Ammon's horn (tissue), 1 donor: ENCODE results near the gene MYBPHL.
A peak's percentile ranks its signal among the peaks of the same experiment; 100 is the strongest.
"Not testable (repeated sequence)": the region's sequence is repeated elsewhere in the genome, so short reads cannot be mapped to it uniquely, and the experiment has no call there.

Source experiments
- DNase-seq: peaks from one replicate; pipeline ENCODE4 v3.0.0-alpha.2; 2016; ENCODE audit warnings: low spot score

Gene MYBPHL

DNA sequence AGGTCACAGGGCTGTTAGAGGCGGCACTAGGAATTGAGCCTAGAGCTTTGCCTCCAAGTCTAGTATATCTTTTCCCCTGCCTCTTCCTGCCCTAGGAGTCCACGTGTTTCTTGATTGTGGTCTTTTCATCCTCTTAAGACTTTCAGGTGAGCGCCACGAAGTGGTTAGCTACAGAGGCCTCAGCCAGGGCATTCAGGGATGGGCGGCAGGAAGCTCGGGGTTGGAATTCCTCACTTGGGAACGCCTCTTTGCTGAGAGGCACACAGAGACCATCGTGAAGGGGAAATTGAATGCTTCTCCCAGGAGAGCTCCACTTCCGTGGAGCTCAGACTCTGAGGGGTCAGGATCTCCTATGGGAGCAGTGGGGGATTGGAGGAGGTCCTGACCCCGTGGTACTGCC lies 820 bp downstream of the MYBPHL start:
- DNase-seq, result not testable (repeated sequence)

DNA sequence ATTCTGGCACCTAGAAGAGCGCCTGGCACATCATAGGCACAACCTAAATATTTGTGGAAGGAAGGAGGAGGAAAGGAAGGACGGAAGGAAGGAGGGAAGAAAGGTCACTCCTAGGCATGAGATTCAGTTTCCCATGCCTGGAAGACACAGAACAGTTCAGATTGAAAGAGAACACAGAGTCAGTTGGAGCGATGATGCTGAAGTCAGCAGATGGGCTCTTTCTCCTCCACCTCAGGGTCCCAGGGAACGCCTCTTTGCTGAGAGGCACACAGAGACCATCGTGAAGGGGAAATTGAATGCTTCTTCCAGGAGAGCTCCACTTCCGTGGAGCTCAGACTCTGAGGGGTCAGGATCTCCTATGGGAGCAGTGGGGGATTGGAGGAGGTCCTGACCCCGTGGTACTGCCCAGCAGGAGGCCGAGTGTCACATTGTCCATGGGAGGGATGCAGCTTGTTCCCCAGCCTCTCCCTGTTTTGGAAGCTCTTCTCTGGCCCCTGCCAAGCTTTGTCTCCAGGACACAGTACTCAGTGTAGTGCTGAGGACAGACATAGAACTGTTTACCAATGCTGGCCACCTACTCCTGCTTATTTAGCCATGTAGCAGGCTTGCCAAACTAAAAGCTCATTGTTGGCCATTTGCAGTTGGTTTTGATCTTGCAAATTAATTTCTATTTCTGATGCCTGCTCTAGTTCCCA lies 2.4 kb downstream of the MYBPHL start:
- DNase-seq, result peak; percentile 96

DNA sequence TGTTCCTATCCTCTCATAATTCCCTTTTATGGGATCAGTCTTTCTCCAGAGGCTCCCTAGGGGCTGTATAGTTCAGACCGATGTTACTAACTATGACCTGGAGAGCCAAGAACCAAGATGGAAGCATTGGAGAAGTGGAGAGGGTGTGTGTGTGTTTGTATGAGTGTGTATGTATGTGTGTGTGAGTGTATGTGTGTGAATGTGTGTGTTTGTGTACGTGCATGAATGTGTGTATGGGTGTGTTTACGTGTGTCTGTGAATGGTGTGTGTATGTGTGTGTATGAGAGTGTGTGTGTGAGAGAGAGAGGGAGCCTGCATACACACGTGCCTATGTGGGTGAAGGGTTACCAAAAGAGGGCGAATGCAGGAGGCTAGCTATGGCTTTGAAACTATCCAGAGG lies 4.9 kb downstream of the MYBPHL start:
- no peak for DNase-seq

DNA sequence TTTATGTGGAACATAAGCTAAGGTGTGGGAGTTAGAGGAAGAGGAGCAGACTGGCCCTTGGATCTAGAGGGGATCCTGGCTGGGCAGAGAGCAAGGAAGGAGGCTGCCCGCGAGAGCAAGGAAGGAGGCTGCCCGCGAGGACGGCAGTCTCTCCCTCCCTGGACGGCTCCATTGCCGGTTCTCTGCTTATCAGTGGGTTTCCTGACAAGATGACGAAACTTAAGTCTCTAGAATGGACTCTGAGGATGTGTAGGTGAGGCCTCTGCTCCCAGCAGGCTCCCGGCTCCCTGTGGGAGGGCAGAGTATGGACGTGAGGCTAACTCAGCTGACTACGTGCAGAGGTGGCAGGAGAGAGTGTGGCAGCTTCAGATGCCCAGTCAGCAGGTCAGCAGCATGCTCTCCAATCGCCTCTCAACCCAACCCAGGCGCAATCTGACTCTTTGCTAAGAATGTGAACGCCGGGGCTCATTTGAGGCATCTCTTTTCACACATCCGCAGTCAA lies 6.1 kb downstream of the MYBPHL start:
- no peak for DNase-seq

DNA sequence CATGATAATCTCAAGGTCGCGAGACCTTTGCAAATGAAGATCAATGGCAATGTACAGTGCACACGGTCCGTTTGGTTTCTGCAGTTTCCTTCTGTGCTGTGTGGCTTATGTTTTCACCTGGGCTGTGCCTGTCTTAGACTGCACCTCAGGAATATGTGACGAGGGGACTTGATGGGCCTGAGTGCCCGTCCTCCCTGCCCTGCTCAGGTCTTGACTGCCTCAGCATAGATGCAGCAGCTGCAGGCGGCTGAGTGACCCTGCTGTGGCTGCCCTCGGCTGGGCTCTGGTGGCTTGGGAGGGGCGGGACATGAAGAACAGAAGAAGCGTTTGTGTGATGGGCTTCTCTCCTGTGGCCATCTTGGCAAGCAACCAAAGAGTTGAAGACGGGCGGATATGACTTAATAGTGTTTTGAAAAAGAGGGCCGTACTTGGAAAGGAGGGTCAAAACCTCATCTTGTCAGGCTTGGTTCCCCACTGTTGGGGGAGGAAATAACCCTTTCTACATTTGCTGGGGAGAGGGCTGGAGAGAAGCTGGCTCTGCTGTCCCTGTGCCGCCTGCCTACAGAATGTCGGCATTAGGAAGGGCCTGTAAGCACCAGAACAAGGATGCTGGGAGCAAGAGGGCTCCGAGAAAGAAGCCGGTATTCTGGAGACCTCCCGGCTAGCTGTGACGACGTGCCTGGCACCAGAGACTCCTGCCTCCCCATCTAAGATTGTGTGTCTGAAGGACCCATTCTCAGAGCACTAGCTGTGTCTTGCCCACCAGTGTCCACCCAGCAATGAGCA lies 7.1 kb downstream of the MYBPHL start:
- peak; percentile 96 for DNase-seq

DNA sequence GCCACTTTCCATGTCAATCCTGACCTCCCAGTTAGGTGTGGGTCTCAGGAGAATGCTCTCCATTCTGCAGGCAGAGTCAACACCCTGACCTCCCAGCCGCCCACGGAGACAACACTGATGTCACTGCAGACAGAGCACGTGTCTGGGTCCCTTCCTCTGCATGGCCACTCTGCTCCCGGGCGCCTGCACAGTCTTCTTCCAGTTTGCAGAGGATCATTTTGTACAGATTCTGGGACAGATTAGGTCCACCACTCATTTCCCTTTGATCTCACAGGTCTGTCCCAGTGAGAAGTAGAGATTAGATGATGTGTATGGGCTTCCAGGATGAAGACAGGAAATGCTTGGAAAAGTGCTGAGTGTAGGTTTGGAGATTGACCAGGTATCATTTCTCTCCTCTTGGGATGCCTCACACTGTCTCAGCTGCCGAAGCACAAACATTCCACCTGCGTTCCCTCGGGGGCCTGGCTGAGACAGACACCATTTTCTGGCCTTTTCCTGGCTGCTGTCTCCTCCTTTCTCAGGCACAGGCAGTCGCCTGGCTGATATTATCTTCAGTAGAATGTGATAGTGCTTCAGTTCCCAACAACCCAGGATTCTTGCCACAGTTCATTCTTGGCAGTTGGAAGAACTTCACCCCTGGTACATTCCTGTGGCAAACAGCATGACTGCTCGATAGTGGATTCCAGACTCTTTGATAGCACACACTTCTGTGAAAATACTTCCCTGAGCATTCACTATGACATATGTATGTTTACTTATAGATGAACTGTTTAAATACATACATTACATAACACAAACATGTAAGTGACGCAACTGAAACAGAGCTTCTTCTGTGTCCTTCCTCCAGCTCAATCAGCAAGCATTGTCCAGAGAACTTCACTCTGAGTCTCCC lies 7.9 kb downstream of the MYBPHL start:
- peak; percentile 92 for DNase-seq

DNA sequence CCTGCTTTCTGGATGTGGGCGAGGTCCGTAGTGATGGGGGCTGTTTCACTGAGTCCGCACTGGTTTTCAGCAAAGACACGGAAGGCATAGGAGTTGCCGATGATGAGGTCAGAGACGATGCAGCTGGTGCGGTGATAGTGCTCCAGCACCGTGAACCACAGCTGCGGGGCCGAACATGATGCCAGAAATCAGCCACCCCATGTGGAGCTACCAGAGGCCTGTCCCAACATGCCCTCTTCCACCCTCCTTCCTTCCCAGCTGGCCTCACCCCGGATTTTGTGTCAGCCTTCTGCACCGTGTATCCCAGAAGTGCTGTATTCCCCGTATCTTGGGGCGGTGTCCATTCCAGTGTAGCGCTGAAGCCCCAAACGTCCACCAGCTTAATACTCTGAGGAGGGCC lies 10.0 kb downstream of the MYBPHL start:
- no peak for DNase-seq

DNA sequence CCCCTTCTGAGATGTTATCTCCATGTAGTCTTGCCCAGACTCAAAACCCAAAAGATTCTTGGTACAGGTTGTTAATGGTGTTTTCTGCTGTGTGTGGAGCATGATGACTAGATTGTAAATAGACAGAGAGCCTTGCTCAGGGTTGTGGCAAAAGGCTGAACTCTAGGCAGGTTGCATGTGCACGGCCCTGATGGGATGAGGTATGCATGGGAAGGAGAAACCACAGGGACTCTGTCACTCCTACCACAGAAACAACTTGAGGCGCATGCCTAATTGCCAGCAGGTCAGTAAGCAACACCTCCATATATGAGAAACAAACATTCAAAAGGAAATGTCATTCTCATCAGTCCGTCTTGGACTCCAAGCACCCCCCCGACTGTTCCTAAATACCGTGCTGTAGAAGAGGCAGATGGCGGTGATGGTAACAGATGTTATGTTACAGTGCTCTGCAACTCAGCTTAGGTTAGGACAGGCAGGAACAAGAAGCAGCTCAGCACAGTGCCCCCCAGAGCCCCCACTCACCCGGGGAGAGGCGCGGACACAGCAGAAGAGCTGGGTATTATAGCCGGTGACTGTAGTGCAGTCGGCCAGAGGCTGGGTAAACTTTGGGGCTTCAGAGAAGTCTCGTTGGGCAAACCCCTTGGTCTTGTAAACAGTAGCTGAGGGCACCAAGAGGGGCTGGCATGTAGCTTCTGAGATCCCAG lies 10.9 kb downstream of the MYBPHL start:
- peak; percentile 46 for DNase-seq

DNA sequence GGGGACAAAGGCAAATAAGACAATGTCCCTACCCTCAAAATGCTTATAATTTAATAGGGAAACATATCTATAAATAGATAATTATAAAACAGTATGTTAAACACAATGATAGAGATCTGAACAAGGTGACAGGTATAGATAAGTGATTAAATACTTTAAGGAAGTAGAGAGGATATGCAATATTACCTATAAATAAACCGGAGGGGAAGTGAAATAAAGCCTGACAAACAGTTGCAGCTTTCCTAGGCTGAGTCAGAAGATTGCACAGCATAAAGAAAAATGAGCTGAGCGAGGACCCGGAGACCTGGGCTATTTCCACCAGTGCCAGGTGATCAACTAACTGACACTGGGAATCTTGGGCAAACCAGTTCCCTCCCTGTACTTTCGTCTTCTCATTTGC lies 12.3 kb downstream of the MYBPHL start:
- DNase-seq, result no peak

DNA sequence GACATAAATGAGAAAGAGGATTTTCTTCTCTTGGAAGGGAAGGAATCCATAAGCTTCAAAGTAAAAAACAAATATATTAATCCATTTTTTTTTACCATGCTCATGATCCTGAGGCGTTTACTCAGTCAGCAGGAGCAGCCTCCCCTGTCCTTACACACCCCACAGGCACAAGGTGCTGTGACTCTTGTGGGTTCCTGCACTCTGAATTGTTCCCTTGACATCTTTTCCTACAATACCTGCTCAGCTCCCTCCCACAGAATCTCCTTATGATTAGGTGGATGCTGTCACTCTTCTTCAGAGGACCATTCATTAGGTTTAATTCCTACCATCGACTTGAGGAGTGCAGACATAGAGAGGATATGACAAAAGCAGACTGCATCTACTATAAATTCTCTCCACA lies 13.8 kb downstream of the MYBPHL start:
- no peak for DNase-seq

DNA sequence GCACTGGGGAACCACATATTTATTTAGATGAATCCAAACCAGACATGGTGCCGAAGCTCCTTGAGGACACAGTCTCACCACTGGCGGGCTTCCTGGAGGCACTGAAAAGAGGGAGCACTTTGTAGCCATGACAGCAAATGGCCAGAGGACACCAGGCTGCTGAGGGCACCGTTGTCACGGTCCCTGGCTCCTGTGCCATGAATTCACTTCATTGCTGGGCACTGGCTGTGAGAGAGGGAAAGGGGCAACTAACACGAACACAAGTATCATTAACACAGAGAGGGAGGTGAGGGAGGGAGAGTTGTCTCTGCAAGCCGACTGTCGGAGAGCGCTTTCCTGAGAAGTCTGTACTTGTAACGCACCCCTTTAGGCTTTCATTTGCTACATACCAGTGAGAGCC lies 14.4 kb downstream of the MYBPHL start:
- DNase-seq, result no peak

DNA sequence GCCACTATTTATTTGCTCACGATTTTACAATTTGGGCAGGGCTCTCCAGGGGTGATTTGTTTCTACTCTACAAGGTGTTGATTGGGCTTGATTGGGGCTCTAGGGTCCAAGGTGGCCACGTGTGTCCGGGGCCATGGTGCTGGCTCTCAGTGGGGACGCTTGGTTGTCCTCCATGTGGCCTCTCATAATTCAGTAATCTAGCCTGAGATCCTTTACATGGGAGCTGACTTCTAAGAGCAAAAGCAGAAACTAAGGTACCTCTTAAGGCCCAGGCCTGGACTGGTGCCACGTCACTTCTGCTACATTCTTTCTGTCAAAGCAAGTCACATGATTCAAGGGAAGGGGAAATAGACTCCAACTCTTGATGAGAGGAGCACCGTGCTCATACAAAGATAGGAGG lies 15.8 kb downstream of the MYBPHL start:
- peak; percentile 81 for DNase-seq

DNA sequence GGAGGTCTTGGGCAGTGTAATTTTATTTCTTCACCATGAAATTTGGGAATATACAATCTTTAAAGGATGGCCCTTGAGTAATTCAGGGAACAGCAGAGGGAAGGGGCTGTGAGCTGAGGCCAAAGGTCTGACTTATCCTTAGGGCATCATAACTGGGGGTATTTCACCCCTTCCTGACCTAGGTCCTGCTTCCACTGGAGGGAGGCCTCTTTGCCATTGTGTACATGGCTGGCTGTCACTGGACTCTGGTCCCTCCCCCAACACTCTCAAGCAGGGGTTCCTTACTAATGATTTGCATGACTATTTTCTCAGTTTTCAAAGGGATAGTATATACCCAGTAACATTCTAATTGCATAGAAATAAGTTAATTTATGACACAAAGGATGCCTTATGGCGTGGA lies 16.7 kb downstream of the MYBPHL start:
- no peak for DNase-seq

DNA sequence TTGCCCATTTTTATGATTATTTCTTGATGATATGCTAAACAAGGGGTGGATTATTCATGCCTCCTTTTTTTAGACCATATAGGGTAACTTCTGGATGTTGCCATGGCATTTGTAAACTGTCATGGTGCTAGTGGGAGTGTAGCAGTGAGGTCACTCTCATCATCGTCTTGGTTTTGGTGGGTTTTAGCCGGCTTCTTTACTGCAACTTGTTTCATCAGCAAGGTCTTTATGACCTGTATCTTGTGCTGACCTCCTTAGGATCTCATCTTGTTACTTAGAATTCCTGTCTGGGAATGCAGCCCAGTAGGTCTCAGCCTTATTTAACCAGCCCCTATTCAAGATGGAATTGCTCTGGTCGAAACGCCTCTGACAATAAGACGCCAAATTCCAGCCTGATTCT lies 20.0 kb downstream of the MYBPHL start:
- DNase-seq, result not testable (repeated sequence)

DNA sequence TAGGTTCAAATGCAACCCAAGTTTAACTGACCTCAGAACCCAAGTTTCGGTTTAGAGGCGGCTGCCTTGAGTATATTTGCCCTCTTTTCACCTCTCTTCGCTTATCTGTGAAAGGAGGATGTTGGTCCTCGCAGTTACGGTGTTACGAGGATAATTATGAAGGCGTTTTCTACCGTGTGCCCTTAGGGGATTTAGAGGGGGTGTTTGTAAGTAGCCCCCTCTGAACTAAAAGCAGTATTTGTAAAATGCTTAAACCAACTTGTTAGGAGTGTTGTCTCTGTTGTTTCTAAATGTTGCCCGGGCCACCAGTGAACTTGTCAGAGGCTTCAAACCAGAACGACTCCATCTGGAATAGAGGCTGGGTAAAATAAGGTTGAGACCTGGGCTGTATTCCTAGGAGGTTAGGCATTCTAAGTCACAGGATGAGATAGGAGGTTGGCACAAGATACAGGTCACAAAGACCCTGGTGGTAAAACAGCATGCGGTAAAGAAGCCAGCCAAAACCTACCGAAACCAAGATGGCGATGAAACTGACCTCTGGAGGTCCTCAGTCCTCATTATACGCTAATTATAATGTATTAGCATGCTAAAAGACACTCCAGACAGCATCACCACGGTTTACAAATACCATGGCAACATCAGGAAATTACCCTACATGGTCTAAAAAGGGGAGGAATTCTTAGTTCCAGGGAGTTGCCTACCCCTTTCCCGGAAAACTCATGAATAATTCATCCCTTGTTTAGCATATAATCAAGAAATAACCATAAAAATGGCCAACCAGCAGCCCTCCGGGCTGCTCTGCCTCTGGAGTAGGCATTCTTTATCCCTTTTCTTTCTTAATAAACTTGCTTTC lies 22.8 kb downstream of the MYBPHL start:
- no peak for DNase-seq

DNA sequence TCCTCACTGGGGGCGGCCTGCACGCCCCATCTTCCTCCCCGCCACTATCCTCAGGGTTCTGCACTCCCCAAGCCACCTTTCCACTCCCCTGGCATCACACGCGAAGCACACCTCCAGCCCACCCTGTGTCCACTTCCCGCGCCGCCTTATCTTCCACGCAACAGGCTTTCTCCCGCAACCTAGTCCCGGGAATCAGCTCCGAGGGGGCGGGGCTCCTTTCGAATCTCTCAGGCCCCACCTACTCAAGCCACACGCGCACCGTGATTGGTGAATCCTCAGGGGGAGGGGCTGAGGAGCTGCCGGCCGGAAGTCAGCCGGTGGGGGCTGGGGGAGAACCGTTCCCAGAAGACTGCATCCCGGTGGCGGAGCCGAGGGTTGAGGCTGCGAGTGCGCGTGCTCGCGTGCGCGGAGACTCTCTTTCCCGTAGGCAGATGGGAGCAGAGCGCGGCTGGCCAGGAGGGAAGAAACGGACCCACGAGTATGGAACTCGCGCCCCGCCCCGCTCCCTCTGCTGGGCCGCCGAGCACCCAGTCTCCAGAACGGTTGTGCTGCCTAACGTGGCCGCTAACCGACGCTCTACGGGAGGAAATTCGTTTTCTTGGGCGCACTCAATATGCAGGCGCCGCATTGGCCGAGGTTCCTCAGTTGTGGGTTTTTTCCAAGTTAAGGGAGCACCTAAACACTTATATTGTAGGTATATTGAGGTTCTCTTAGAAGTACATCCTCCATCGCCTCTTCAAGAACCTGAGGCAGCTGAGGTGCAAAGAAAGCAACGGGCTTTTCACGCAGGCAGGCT lies 23.7 kb downstream of the MYBPHL start, which contains the start of gene PSRC1:
Gene PSRC1, minus strand, starts transcription at position 194 of the 796 bp plus-strand sequence.
- DNase-seq, result peak; percentile 99

DNA sequence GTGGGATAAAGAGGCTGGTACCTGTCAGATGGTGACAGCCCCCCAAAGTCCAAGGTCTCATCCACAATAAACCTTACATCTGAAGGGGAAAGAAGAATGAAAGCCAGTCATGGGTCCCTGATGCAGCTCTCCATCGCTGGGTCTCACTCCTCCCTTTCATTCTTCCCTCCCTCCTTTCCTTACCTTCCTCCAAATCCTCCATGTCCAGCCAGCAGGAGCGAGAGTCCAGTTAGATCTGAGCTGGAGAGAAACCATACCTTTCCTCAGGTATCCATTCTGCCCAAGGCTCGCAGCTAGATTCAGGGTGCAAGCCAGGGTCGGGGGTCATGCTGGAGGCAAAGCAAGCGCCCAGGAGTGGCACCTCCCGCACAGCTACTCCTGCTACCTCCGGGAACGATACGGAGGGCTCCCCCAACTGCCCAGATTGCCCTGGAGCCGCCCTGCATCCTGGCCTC lies 24.3 kb downstream of the MYBPHL start:
- no peak for DNase-seq

DNA sequence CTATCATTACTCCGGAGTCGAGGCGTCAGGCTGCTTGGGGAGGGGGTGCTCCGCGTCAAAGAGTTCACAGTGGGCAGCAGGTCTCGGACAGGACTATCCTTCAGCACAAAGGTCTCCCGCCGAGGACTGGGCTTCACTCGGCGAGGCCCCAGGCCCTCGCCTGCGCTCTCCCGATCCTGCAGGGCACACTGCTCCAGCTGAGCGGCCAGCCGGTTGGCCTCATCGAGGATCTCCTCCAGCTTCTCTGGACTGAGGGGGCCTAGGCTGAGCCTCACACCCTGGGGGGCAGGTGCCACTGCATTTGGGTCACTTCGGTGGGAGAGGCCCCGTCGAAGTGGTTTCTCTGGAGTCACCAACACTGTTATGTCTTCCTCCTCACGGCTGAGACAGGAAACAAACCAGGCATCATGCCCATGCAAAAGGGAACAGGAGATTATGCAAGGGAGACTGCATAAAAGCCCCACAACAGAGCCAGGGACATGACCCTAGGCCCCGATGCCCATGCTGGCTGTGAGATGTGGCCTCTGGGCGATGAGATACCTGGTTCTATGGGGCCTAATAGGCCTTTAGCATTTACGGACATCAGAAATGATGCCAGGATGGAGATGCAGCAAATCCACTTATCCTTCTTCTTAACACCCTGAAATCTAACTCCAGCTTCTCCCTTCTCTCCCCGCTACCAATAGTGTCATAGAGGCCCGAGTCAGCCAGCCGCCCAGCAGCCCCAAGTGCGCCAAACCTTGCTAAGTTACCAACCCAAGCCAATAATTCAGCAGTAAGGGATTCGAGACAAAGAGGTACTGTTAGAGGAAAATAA lies 24.9 kb downstream of the MYBPHL start:
- peak; percentile 70 for DNase-seq

DNA sequence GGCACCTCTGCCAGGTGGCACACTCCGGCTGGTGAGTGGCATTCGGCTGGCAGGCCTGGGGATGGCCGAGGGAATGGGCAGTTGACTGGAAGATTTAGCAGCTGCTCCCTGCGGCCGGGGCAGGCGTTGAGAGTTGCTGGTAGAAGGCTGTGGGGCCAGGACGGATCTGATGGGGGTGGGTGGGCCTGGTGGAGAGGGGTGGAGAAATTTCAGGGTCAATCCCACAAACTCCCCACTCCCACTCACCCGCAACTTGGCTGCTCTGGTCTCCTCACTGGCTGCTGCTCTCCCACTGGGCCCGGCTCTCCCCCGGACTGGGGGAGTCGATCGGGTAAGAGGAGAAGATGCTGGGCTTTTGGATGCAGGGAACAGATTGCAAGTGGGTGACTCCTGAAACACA lies 25.9 kb downstream of the MYBPHL start:
- DNase-seq, result no peak
